Anterior cingulate cortex (tissue), 58 donors: ENCODE measurements around the gene SELENOI.
"Not testable (repeated sequence)": the region's sequence is repeated elsewhere in the genome, so short reads cannot be mapped to it uniquely, and the experiment has no call there.

Experiments
- DNase-seq, 58 donors: peaks; one replicate each; lab custom pipeline; 2025; lab: John Stamatoyannopoulos, UW

Gene SELENOI

DNA sequence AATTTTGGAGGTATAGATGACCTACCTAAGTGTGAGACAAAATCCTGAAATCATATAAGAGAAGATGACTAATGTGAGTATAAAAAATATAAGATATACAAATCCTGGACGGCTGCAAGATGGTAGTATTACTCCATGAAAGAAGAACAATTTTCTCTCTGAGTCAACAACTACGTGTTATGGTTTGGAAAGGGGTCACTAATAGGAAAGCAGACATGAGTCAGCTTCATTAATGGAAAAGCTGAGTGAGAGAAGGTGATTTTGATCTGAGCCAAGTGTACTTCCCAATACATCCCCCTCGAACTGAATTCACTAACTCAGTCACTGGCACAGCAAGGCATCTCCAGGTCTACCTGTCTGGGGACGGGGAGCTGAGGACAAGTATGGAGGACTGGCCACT, 20.1 kb upstream of the SELENOI start:
- DNase-seq, result no peak

DNA sequence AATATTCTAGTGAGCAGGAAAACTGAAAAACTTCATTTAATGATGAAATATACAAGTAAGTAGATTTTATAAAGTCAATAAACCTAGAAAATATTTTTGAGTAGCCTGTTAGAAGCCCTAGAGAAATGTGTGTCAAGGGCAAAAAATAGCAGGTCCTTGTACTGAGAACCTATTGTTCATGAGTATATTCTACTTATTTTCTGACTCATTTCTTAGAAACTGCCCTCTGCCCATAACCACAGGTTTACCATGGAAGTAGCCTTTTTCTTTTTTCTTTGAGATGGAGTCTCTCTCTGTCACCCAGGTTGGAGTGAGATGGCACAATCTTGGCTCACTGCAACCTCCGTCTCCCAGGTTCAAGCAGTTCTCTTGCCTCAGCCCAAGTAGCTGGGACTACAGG, 19.4 kb upstream of the SELENOI start:
- no peak for DNase-seq

GRCh38 chr2:26327291-26328272, 18.4 kb upstream of the SELENOI start:
- no peak for DNase-seq

GRCh38 chr2:26329083-26329482, 16.9 kb upstream of the SELENOI start:
- not testable (repeated sequence) for DNase-seq

- DNase-seq, result peak in 54 of 58 donors; percentile 2 to 91 (median 66)
Observed at GRCh38 chr2:26330114-26330549, 15.8 kb upstream of the SELENOI start.

- no peak for DNase-seq
Observed at GRCh38 chr2:26330604-26331003, 15.3 kb upstream of the SELENOI start.

- not testable (repeated sequence) for DNase-seq
Observed at GRCh38 chr2:26331321-26331720, 14.6 kb upstream of the SELENOI start.

- DNase-seq, result no peak
Observed at GRCh38 chr2:26333293-26333692, 12.7 kb upstream of the SELENOI start.

- DNase-seq, result no peak
Observed at GRCh38 chr2:26335231-26335630, 10.7 kb upstream of the SELENOI start.

DNA sequence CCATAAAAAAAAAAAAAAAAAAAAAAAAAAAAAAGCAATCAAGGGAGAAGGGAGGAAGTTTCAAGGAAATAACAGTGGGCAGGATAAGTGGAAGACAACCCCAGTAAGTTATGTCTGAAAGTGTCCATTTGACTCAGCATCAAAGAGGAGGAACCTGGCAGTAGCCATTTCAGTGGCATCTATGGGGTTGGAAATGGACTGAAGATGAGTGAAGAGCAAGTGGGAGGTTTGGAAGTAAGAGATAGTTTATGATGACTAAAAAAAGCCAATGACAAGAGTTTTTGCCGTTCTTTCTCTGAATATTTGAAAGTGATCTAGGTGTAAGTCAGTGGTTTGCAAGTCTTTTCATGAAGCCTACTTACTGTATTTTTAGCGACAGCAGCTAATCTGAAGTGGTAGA, 9.2 kb upstream of the SELENOI start:
- no peak for DNase-seq

DNA sequence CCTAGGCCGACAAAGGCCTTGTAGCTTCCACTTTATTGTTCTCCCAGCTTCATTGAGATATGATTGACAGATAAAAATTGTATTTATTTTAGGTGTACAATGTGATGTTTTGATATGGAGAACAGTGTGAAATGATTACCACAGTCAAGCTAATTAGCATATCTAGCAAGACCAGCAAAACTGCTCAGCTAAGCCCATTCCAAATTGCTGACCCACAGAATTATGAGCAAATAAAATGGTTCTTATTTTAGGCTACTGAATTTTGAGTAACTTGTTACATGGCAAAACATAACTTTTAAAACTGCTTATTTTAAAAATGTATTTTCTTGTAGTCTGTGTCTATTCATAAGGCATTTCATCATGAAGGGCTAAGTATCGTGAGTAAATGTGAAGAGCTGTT, 8.6 kb upstream of the SELENOI start:
- no peak for DNase-seq

DNA sequence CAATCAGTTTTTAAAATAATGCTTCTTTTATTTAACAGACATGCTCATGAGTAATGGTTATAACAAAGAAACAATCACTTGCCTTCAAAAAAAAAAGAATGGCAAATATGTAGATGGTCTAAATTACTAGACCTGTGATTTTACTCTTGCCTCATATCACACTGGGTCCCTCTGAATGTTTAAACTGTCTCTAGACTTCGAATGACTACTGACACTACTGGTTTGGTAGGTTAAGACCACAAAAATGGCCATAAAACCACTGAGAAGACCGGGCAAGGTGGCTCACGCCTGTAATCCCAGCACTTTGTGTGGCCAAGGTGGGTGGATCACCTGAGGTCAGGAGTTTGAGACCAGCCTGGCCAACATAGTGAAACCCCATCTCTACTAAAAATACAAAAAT, 5.1 kb upstream of the SELENOI start:
- no peak for DNase-seq

- no peak for DNase-seq
Observed at GRCh38 chr2:26344581-26345282, 1.2 kb upstream of the SELENOI start.

DNA sequence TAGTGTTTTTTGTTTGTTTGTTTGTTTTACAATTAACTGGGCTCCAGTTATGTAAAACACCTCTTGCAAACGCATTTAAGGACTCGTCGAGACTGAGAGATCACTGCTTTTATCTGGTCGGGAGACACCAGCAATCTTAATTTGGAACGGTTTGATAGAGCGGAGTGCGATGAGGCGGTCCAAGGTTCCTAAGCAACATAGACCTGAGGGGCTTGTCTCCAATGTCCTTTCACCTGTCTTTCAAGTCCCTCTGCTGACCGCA, 729 bp upstream of the SELENOI start:
- no peak for DNase-seq

- DNase-seq, result peak in 53 of 58 donors; percentile 6 to 71 (median 42)
Observed at GRCh38 chr2:26346454-26347053, 611 bp downstream of the SELENOI start, which contains the start of gene ADGRF3. ADGRF3 (minus strand) TSS chr2:26346789; CDS start chr2:26346234, 555 bp downstream.

GRCh38 chr2:26347286-26347865, 1.4 kb downstream of the SELENOI start:
- no peak for DNase-seq

DNA sequence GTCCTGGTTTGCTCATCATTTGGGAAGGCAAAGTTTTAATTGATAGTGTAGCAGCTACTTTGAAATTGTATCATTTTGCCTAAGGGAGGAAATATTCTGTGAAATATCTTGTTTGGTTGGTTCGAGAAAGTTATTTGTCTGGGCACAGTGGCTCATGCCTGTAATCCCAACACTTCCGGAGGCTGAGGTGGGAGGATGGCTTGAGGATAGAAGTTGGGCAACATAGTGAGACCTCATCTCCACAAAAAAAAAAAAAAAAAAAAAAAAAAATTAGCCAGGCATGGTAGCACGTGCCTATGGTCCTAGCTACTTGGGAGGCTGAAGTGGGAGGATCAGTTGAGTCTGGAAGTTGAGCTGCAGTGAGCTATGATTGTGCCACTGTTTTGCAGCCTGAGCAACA, 3.7 kb downstream of the SELENOI start:
- DNase-seq, result no peak

- DNase-seq, result no peak
Observed at GRCh38 chr2:26351375-26352090, 5.6 kb downstream of the SELENOI start.

DNA sequence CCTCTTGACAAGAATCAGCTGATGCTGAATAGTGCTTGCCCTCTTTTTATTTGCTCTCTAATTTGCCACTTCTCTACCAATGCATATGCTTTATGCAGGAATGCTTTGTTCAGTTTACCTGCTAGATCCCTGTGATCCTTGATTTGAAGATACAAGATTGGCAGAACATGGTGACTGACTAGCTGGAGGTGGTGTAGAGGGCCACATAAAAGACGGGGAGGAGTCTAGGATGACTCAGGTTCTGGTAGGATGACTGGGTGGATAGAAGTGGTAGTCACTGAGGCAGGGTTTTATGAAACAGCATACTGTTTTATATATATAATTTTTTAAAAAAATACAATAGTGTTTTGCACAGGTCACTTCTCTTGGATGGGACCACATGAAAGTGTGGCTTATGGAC, 6.9 kb downstream of the SELENOI start:
- no peak for DNase-seq

GRCh38 chr2:26354469-26354868, 8.5 kb downstream of the SELENOI start:
- not testable (repeated sequence) for DNase-seq
